GDM1 (cell line): Measurements from ENCODE around the gene OSBPL10.
"Not testable (repeated sequence)": the region's sequence is repeated elsewhere in the genome, so short reads cannot be mapped to it uniquely, and the experiment has no call there.

Experiments used
- DNase-seq: peaks from one replicate; lab custom pipeline; 2025; lab: John Stamatoyannopoulos, UW

The OSBPL10 gene

GRCh38 chr3:31808143-31808720 is 172.8 kb downstream of the OSBPL10 start:
- DNase-seq, result no peak

- no peak for DNase-seq
Observed at GRCh38 chr3:31804251-31805051, 176.6 kb downstream of the OSBPL10 start.

GRCh38 chr3:31802981-31803740 is 177.9 kb downstream of the OSBPL10 start:
- no peak for DNase-seq

GRCh38 chr3:31800436-31800835 is 180.6 kb downstream of the OSBPL10 start:
- DNase-seq, result no peak

GRCh38 chr3:31798840-31799239 is 182.2 kb downstream of the OSBPL10 start:
- DNase-seq, result no peak

GRCh38 chr3:31793821-31794220 is 187.2 kb downstream of the OSBPL10 start:
- no peak for DNase-seq

- DNase-seq, result no peak
Observed at GRCh38 chr3:31791090-31791430, 190.0 kb downstream of the OSBPL10 start.

- DNase-seq, result no peak
Observed at GRCh38 chr3:31790193-31791089, 190.6 kb downstream of the OSBPL10 start.

GRCh38 chr3:31789429-31789828 is 191.6 kb downstream of the OSBPL10 start:
- no peak for DNase-seq

- DNase-seq, result no peak
Observed at GRCh38 chr3:31785734-31786133, 195.3 kb downstream of the OSBPL10 start.

- DNase-seq, result no peak
Observed at GRCh38 chr3:31785286-31785685, 195.8 kb downstream of the OSBPL10 start.

- DNase-seq, result not testable (repeated sequence)
Observed at GRCh38 chr3:31783851-31784250, 197.2 kb downstream of the OSBPL10 start.

- DNase-seq, result not testable (repeated sequence)
Observed at GRCh38 chr3:31782306-31782705, 198.8 kb downstream of the OSBPL10 start.

- DNase-seq, result no peak
Observed at GRCh38 chr3:31779514-31779913, 201.5 kb downstream of the OSBPL10 start.

GRCh38 chr3:31777887-31778286 is 203.2 kb downstream of the OSBPL10 start:
- no peak for DNase-seq

GRCh38 chr3:31777092-31777491 is 204.0 kb downstream of the OSBPL10 start:
- DNase-seq, result no peak

GRCh38 chr3:31776016-31776415 is 205.0 kb downstream of the OSBPL10 start:
- DNase-seq, result no peak

GRCh38 chr3:31775383-31775782 is 205.7 kb downstream of the OSBPL10 start:
- DNase-seq, result no peak

GRCh38 chr3:31772758-31773473 is 208.1 kb downstream of the OSBPL10 start:
- DNase-seq, result no peak

- DNase-seq, result no peak
Observed at GRCh38 chr3:31772272-31772671, 208.8 kb downstream of the OSBPL10 start.

GRCh38 chr3:31770822-31771326 is 210.2 kb downstream of the OSBPL10 start:
- no peak for DNase-seq
